OCI-LY7 (cell line): ENCODE data around the gene CTNNA3.

Experiments used
- CTCF ChIP-seq: fragments of 200-600 bp; sonication (generic); conservative IDR thresholded peaks from 2 replicates; pipeline ENCODE4 v1.5.1; 2014; ENCODE audit warnings: mild to moderate bottlenecking, antibody characterized with exemption, low read length, moderate library complexity, mixed read lengths
- EZH2phosphoT487 ChIP-seq: fragments of 200-600 bp; sonication (generic); IDR thresholded peaks from 2 replicates; pipeline ENCODE4 v1.6.1; 2018; ENCODE audit warnings: low read depth, borderline replicate concordance, mild to moderate bottlenecking, mixed run types, antibody characterized with exemption, low read length, moderate library complexity, mixed read lengths

- TF ChIP-seq CTCF (no peak), EZH2phosphoT487 (no peak)
Observed at GRCh38 chr10:66572700-66573099, 1123.3 kb downstream of the CTNNA3 start.
